Kasumi-1 (cell line): ENCODE results near the gene RXRA.
A peak's percentile ranks its signal among the peaks of the same experiment; 100 is the strongest.

Experiments used
- DNase-seq, 2 experiments: peaks; one replicate each; lab custom pipeline; 2025; lab: John Stamatoyannopoulos, UW

Gene RXRA

GRCh38 chr9:134433909-134434882 is 107.9 kb downstream of the RXRA start:
- DNase-seq: no peak

DNA sequence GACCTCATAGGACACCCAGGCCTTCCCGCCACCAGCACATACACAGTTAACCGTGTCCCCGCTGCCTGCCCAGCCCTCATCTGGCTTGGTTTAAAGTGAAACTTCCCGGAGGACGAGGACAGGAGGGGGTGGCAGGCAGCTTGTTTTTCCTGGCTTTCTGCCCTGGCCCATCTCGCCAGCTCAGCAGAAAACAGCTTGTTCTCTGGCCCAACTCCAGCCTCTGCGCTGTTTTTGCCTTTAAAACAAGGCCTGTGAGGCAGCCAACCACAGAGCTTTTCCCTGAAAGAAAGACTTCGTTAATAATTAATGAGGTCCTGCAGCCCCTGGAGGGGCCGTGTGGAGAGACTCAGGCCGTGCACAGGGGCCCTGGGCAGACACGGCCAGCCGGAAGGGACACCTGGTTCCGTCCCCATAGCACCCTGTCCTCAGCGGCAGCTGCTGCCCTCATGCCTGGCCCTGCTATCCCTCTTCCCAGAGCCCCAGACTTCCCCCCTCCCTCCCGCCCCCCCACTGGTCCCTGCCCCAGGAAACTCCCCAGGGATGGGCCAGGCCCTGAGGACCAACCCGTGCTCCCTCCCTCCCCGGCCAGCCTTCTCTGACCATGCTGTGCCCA is 108.7 kb downstream of the RXRA start:
- no peak for DNase-seq

- DNase-seq: no peak
These were observed 109.5 kb downstream of the RXRA start for GRCh38 chr9:134435550-134436378.

- no peak for DNase-seq
These were observed 110.1 kb downstream of the RXRA start for GRCh38 chr9:134436379-134436762.

DNA sequence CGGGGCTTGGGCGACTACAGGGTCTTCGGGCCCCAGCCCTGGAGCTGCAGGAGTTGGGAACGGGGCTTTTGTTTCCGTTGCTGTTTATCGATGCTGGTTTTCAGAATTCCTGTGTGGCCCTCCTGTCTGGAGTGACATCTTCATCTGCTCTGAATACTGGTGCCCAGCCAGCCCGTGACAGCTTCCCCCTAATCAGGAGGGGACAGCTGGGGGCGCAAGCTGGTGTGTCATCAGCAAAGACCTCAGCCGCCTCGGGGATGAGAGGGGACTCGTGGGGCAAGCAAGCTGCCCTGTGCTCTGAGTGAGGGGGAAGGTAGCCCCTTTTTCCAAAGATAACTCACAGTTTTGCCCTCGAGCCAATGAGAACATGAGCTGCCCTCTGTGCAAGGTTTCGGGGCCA is 110.7 kb downstream of the RXRA start:
- DNase-seq: no peak

DNA sequence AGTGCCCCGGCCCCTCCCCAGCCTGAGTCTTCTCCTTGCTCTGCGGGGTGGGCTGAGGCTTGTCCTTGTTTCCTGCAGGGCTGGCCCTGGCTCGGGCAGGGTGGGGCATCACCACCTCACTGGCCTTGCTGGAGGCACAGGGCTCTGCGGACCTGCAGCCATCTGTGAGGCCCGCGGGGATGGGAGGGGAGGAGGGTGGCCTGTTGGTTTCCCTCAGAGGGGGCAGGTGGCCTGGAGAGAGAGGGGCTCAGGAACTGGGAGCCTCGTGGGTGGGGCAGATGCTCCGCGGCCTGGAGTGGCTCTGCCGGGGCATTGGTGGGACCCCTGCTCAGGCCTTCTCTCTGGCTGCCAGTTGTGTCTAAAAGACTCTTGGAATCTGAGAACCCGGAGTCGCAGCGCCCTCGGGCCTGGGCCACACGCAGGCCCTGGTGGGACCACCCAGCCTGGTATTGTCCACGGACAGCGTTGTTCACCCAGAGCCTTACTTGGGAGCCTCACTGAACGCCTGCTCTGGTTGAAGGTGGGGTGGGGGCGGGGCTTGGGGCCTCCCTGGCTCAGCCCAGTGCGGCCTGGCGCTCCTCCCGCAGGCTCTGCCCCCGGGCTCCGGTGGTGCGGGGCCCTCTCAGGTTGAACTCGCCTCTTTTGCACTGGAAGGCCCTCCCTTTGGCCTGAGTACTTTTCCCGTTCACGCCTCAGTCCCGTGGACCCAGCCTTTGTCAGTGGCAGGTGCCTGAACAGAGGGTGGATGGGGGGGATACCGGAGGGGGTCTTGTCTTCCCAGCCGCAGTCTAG is 111.3 kb downstream of the RXRA start:
- DNase-seq: no peak

DNA sequence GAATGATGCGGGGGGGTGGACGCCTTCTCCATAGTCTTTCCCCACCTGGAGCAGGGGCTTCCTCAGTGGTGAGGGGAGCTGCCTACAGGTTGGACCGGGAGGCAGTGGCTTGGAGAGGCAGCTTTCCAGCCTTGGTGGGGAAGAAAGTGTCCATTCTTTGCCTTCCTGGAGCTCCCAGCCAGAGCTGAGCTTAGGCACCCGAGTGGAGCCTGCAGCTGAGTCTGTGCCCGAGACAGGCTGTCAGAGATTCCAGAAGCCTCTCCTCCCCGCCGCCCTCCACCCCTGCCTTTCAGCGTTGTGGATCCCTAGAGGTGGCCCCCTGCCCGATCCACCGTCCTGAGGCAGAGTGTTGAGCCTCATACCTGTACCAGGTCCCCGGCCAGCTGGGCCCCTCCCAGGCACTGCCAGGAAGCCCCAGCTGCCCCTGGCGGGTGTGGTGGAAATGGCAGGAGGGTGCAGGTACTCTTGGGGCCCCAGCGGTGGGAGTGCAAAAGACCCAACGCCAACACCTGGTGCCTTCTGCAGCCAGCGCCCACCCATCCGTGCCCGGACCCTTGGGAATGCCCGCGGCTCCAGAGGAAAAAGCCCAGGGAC is 112.0 kb downstream of the RXRA start:
- DNase-seq: no peak

DNA sequence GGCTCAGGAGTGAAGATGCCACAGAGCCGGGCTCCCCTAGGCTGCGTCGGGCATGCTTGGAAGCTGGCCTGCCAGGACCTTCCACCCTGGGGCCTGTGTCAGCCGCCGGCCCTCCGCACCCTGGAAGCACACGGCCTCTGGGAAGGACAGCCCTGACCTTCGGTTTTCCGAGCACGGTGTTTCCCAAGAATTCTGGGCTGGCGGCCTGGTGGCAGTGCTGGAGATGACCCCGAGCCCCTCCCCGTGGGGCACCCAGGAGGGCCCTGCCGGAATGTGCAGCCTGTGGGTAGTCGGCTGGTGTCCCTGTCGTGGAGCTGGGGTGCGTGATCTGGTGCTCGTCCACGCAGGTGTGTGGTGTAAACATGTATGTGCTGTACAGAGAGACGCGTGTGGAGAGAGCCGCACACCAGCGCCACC is 113.1 kb downstream of the RXRA start:
- DNase-seq: no peak

- DNase-seq: no peak
These were observed 114.5 kb downstream of the RXRA start for GRCh38 chr9:134440636-134441226.

GRCh38 chr9:134441227-134442084 is 115.2 kb downstream of the RXRA start:
- DNase-seq: no peak

- no peak for DNase-seq
These were observed 115.8 kb downstream of the RXRA start for GRCh38 chr9:134442085-134442474.

- DNase-seq: no peak
These were observed 116.4 kb downstream of the RXRA start for GRCh38 chr9:134442486-134443173.

DNA sequence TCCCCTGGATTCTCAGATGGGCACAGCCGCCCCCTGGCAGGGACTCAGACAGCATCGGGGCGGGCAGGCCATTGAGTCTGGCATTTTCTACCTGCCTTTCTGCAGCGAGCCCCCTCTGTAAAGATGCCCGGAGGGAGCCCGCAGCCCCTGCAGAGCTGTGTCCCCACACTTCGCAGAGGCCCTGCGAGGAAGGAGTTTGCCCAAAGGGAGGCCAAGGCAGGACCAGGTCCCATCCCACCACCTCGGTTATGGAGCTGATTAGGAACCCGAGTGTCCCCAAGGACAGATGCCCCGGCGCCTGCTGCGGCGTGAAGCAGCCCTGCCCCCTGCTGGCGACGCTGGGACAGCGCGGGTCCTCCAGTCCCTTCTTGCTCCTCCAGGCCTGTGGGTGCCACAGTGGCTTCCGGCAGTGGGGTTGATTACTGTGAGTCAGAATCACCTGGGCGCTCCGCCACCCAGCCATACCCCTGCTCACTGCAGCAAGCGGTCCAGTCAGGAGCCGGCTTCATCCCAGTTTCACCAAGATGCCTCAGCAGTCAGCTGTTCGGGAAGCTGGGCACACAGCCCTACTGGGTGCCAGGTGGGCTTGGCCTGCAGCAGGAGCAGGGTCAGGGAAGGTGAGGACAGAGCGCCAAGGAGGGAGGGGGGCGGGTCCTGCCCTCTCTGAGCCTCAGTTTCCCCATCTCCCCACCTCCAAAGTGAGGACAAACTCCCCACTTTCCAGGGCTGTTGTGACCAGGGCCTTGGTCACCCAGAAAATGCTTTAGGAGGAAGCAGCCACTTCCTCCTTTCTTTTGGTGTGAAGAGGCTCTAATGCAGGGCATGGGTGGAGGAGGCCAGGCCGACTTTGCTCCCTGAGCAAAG is 117.2 kb downstream of the RXRA start:
- peak; percentile 88 to 91 for DNase-seq

- no peak for DNase-seq
These were observed 117.7 kb downstream of the RXRA start for GRCh38 chr9:134444038-134444315.

GRCh38 chr9:134445000-134445399 is 118.7 kb downstream of the RXRA start:
- DNase-seq: no peak

GRCh38 chr9:134449180-134449916 is 123.1 kb downstream of the RXRA start:
- peak; percentile 95 for DNase-seq

DNA sequence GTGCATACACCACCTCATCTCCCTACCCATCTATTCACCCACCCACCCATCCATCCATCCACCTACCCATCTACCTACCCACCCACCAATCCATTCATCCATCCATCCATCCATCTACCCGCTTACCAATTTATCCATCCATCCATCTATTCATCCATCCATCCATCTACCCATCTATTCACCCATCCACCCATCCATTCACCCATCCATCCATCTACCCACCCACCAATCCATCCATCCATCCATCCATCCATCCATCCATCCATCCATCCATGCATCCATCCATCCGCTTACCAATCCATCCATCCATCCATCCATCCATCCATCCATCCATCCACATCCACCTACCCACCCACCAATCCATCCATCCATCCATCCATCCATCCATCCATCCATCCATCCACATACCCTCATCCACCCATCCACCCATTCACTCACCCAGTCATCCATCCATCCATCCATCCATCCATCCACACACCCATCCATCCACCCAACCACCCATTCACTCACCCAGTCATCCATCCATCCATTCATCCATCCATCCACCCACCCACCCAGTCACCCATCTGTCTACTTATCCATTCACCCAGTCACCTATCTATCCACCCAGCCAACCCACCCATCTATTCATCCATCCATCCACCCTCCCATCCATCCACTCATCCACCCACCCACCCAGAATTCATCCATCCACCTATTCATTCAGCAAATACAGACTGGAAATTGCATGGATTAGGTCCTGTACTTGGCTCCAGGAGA is 125.6 kb downstream of the RXRA start:
- no peak for DNase-seq
